Right lobe of liver (tissue), 6 donors: ENCODE measurements around the gene BACH2. TPM values are rescaled to one million over a fixed set of nuclear protein-coding genes. Genes with fewer than 3 reads are reported as not detected.
A peak's percentile ranks its signal among the peaks of the same experiment; 100 is the strongest.

ENCODE experiments used
- ATAC-seq, 4 donors: fragments of 200-7000 bp; cut with Tn5 transposase; one replicate each; pipeline ENCODE4 v1.9.1; 2020; ENCODE audit warnings: mild to moderate bottlenecking in 4 of 4, moderate library complexity in 4 of 4
- DNase-seq, 3 donors: peaks; one replicate each; pipeline ENCODE4 v3.0.0-alpha.2; 2020
- H3K27ac ChIP-seq, 3 donors: fragments of 200-600 bp; one replicate each; pipeline ENCODE4 v1.8.0; 2022
- H3K27me3 ChIP-seq, 2 donors: fragments of 200-600 bp; one replicate each; pipeline ENCODE4 v1.8.0; 2022
- H3K36me3 ChIP-seq, 4 donors: fragments of 200-600 bp; sonication (generic) in 1 of 4; one replicate each; pipeline versions ENCODE4 v1.5.1 to v1.8.0; 2017 to 2022; ENCODE audit warnings: control low read depth in 1 of 4
- H3K4me1 ChIP-seq, 4 donors: fragments of 200-600 bp; sonication (generic) in 1 of 4; one replicate each; pipeline versions ENCODE4 v1.5.1 to v1.8.0; 2017 to 2022; ENCODE audit warnings: control low read depth in 1 of 4
- H3K4me3 ChIP-seq, 3 donors: fragments of 200-600 bp; one replicate each; pipeline ENCODE4 v1.8.0; 2022
- H3K9me3 ChIP-seq, 4 donors: fragments of 200-600 bp; sonication (generic) in 1 of 4; one replicate each; pipeline versions ENCODE4 v1.5.1 to v1.8.0; 2017 to 2022; ENCODE audit warnings: control low read depth in 1 of 4
- POLR2A ChIP-seq: fragments of 450-650 bp; IDR thresholded peaks from one replicate; pipeline ENCODE4 v1.6.1; 2017; ENCODE audit warnings: antibody characterized with exemption, mild to moderate bottlenecking
- WGBS: methylation state at CpG from one replicate; pipeline ENCODE4 v1.1.6; 2018; ENCODE audit warnings: low coverage, low lambda C conversion rate; ENCODE audit not compliant: insufficient coverage; ENCODE audit errors: missing lambda C conversion rate; 5-methylcytosine and 5-hydroxymethylcytosine counted together
- intact Hi-C, 2 donors: fragments of 100-400 bp; cut with DNase I; formaldehyde crosslinking; loops; one replicate each; pipeline versions ENCODE4 v1.11.2 to v1.14.1; 2022
- total RNA-seq, 6 experiments: library from RNA; depleted of rRNA in 2 of 6; stranded (reverse); fragments of >200 nt in 2 of 6; fragmentation: NEBNext Ultra II Directional in 3 of 6; extraction: Animal tissue kit (Norgen Biotek cat#: 25700) in 3 of 6; gene quantifications; one replicate each; pipeline versions ENCODE4 v1.1.0 to v1.2.4, GENCODE V29; 2016 to 2023
- TF ChIP-seq, protein P1 (sequence below), 4 donors: fragments of 200-600 bp in 3 of 4; fragments of 450-650 bp in 1 of 4; IDR thresholded peaks; one replicate each; pipeline versions ENCODE4 v1.5.1 to v1.8.0; 2016 to 2022; ENCODE audit warnings: antibody characterized with exemption in 4 of 4, mild to moderate bottlenecking in 2 of 4
- donor health status: DM: no; HTN: yes; CAD: no.
- donor health status: DM: no; HTN: no; CAD: no.
- donor health status: DM: no; HTN: no; CAD: no.
- donor health status: DM: no; HTN: yes; CAD: no.
- donor health status: DM: no; HTN: yes; CAD: no.

BACH2 gene
- total RNA-seq, 6 experiments from 2014 or later, result 2.6 to 12.6 (median 3.1) TPM

DNA sequence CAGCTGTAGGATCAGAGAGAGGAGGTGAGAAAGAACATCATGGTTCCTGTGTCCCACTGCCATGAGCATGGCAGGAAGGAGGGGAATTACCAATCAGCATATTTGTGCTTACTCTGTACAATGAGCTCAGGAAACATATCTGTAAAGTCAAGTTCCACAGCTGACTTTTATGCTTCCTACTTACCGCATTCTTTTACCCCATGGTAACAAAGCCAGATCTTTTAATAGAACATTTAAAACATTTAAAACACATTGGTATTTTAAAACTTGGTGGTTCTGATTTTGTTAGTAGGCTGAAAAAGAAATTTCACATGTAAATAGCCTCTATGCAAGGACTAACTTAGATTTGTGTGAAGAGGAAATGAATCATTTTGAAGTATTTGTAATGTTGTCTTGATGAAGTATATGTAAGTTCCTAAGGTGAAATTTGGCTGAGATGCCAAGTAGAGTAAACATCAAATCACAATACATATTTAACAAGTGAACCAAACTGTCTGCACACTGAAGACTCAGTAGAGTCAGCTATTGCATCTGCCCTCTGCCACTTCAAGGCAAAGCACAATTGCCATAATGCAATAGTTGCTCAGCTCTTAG, 287.6 kb downstream of the BACH2 start:
- no peak for ATAC-seq
- TF ChIP-seq, protein P1, sequence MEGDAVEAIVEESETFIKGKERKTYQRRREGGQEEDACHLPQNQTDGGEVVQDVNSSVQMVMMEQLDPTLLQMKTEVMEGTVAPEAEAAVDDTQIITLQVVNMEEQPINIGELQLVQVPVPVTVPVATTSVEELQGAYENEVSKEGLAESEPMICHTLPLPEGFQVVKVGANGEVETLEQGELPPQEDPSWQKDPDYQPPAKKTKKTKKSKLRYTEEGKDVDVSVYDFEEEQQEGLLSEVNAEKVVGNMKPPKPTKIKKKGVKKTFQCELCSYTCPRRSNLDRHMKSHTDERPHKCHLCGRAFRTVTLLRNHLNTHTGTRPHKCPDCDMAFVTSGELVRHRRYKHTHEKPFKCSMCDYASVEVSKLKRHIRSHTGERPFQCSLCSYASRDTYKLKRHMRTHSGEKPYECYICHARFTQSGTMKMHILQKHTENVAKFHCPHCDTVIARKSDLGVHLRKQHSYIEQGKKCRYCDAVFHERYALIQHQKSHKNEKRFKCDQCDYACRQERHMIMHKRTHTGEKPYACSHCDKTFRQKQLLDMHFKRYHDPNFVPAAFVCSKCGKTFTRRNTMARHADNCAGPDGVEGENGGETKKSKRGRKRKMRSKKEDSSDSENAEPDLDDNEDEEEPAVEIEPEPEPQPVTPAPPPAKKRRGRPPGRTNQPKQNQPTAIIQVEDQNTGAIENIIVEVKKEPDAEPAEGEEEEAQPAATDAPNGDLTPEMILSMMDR (IDR thresholded peaks at IDR 0.05), result no peak
- TF ChIP-seq POLR2A, result no peak
- Histone ChIP-seq H3K4me1 (no peaks in the 10 kb centered on the region), H3K4me3 (no peak overlapping the region), H3K36me3 (no peaks in the 10 kb centered on the region), H3K27me3 (no peaks in the 10 kb centered on the region), H3K27ac (no peak overlapping the region), H3K9me3 (no peaks in the 10 kb centered on the region)
- WGBS, result 60% methylated on average over 1 of the region's 1 CpG
- no peak for DNase-seq
- intact Hi-C loops, result no loop called here

DNA sequence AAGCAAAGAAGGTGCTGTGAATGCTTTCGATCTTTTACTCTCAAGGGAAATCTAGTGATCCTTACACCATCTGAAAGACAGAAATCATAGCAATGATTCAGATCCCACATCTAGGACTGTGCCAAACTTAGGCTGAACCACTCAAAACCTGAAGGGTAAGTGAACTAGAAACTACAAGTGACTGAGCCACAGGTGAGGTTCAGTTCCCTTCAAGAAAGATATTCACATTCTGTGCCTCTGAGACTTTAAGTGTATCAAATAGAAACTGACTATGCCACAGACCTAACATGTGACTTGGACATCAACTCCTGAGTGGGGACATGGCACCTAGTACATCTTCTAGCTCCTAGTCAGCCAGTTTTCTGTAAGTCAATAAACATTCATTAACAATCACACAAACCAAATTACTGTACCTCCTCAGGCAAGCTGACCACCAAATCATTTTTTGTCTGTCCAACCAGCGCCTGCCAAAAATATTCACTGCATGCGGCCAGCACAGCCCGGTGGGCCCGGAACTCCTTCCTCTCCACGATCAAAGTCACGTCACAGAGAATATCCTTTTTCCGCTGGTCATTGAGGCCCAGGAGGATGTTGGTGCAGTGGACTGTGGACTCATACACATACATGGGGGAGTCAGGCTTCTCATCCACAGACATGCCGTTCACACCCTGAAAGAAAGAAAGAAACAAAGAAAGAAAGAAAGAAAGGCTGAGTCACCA, 288.3 kb downstream of the BACH2 start:
- no peak overlapping the region for H3K27ac ChIP-seq
- intact Hi-C loops, result no loop called here
- H3K27me3 ChIP-seq, result no peaks in the 10 kb centered on the region
- TF ChIP-seq, protein P1 (IDR thresholded peaks at IDR 0.05), result no peak
- no peak for TF ChIP-seq POLR2A
- H3K4me3 ChIP-seq, result no peak overlapping the region
- H3K4me1 ChIP-seq, result no peaks in the 10 kb centered on the region
- DNase-seq (no peak), ATAC-seq (no peak)
- no peaks in the 10 kb centered on the region for H3K36me3 ChIP-seq
- whole genome bisulfite sequencing, result 89% methylated on average over 9 of the region's 9 CpGs
- no peaks in the 10 kb centered on the region for H3K9me3 ChIP-seq

DNA sequence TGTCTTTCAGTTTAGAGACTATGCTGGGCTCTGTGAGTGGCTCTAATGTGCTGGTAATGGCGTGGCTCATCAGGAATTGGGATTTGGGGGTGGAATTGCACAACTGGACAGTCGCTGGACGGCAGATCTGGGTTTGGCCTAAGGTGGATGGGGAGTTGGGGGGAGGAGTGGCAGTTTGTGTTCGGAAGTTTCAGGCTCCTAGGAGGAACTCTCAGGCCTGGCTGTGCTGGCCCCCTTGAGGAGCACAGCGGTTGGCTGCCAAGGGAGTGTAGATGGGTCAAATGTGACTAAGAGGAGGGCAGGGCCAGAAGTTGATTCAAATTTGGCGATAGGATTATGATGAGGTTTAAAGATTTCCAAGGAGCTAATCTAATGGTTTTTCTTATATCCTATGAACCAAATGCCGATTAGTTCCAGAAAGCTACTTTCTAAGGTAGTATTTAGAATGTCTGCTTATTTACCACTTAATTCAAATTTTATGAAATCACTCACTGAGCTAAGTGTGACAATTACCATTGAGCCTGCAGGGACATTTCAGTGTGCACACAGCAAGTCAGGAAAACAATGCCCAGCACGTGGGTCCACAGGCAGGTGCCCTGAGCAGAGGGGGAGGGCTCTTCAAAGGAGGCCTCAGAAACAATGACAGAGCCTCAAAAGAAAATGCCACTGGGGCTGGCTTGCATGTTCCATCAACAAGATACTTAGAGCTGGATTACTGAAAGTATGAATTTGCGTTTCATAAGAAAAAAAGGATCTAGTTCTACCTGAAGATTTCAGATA, 291.4 kb downstream of the BACH2 start:
- TF ChIP-seq POLR2A, result no peak
- TF ChIP-seq, protein P1 (IDR thresholded peaks at IDR 0.05), result no peak
- Histone ChIP-seq H3K9me3 (no peaks in the 10 kb centered on the region), H3K4me3 (no peak overlapping the region), H3K36me3 (no peaks in the 10 kb centered on the region), H3K27me3 (no peaks in the 10 kb centered on the region), H3K4me1 (peaks cover 0 to 3% (median 0%) of the 10 kb centered on the region in 4 donors), H3K27ac (no peak overlapping the region)
- WGBS, result 67% methylated on average over 8 of the region's 9 CpGs
- ATAC-seq (peak in 1 of 4 donors; percentile 29), DNase-seq (no peak)
- intact Hi-C loops, result no loop called here

DNA sequence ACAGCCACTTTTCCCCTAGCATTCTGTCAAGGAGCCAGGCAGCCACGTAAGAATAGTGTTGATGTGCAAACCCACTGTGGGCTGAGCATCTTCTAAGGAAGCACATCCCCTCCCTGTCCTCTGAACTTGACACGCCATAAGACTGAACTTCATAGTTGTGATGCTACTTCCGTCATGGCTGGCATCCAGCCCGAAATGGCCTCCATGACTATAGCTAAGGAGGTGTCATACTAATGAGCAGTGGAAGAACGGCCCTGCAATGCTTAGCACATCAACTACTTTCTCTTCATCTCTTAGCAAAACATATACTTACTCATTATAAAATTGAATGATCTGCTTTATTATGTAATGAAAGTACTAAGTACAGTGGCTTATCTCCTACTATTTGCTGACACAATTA, 292.1 kb downstream of the BACH2 start:
- ATAC-seq, result no peak

More for the DNA sequence above, 292.1 kb downstream of the BACH2 start:
- TF ChIP-seq, protein P1 (IDR thresholded peaks at IDR 0.05), result no peak
- TF ChIP-seq POLR2A, result no peak
- 89% methylated on average over 1 of the region's 5 CpGs for whole genome bisulfite sequencing
- intact Hi-C loops, result no loop called here
- Histone ChIP-seq H3K36me3 (no peaks in the 10 kb centered on the region), H3K27ac (no peak overlapping the region), H3K4me1 (peaks cover 0 to 10% (median 0%) of the 10 kb centered on the region in 4 donors), H3K4me3 (no peak overlapping the region), H3K27me3 (no peaks in the 10 kb centered on the region), H3K9me3 (no peaks in the 10 kb centered on the region)
- DNase-seq, result no peak
